ENCODE measurements around the gene HKDC1. TPM values are rescaled to one million over a fixed set of nuclear protein-coding genes. Genes with fewer than 3 reads are reported as not detected.

The HKDC1 gene
- polyA plus RNA-seq, 1 donor = 91.5 TPM

DNA sequence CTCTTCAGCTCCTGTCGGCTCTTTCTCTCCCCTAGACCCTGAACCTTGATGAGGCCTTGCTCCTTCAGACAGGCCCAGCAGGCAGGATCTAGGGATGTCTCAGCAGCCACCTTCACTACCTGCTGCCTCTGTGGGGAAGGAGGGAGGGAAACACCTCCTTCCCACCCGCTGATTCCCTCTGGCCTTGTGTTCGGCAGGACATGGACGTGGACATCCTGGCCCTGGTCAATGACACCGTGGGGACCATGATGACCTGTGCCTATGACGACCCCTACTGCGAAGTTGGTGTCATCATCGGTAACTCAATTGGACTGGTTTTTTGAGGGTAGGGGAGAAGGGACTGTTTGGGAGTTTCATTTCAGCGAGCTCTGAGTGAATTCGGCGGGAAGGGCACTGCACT lies 20.3 kb downstream of the HKDC1 start:
- H3K27ac ChIP-seq (ENCODE audit: low read length) = no peak overlapping the region
- DNase-seq = no peak
- no peaks in the 10 kb centered on the region for H3K4me1 ChIP-seq (ENCODE audit: control insufficient read depth, insufficient read depth, low read length)
- peaks cover 50% of the 10 kb centered on the region for H3K36me3 ChIP-seq (ENCODE audit: control insufficient read depth, insufficient read depth, low read length)
- H3K27me3 ChIP-seq (ENCODE audit: control insufficient read depth, insufficient read depth, low read length) = no peaks in the 10 kb centered on the region
- no CpG with 5 or more reads among the region's 11 CpGs for WGBS (ENCODE audit: insufficient coverage, low lambda C conversion rate)
- H3K4me3 ChIP-seq (ENCODE audit: low read length) = no peak overlapping the region
- no peaks in the 10 kb centered on the region for H3K9me3 ChIP-seq (ENCODE audit: control insufficient read depth, low read depth, low read length)

DNA sequence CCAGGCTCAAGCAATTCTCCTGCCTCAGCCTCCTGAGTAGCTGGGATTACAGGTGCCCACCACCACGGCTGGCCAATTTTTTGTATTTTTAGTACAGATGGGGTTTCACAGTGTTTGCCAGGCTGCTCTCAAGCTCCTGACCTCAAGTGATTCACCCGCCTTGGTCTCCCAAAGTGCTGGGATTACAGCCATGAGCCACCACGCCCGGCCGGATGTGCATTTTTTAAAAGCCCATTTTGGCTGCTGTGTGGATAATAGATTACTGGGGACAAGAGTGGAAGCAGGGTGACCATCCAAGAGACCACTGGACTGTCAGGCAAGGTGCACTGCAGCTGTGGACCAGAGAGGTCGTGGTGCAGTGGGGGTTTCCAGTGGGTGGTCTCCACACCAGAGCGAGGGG lies 21.4 kb downstream of the HKDC1 start:
- Histone ChIP-seq H3K4me1 (ENCODE audit: control insufficient read depth, insufficient read depth, low read length) (no peaks in the 10 kb centered on the region), H3K27me3 (ENCODE audit: control insufficient read depth, insufficient read depth, low read length) (no peaks in the 10 kb centered on the region), H3K9me3 (ENCODE audit: control insufficient read depth, low read depth, low read length) (no peaks in the 10 kb centered on the region), H3K36me3 (ENCODE audit: control insufficient read depth, insufficient read depth, low read length) (peaks cover 61% of the 10 kb centered on the region), H3K27ac (ENCODE audit: low read length) (no peak overlapping the region), H3K4me3 (ENCODE audit: low read length) (no peak overlapping the region)
- WGBS (ENCODE audit: insufficient coverage, low lambda C conversion rate) = no CpG with 5 or more reads among the region's 7 CpGs
- no peak for DNase-seq

DNA sequence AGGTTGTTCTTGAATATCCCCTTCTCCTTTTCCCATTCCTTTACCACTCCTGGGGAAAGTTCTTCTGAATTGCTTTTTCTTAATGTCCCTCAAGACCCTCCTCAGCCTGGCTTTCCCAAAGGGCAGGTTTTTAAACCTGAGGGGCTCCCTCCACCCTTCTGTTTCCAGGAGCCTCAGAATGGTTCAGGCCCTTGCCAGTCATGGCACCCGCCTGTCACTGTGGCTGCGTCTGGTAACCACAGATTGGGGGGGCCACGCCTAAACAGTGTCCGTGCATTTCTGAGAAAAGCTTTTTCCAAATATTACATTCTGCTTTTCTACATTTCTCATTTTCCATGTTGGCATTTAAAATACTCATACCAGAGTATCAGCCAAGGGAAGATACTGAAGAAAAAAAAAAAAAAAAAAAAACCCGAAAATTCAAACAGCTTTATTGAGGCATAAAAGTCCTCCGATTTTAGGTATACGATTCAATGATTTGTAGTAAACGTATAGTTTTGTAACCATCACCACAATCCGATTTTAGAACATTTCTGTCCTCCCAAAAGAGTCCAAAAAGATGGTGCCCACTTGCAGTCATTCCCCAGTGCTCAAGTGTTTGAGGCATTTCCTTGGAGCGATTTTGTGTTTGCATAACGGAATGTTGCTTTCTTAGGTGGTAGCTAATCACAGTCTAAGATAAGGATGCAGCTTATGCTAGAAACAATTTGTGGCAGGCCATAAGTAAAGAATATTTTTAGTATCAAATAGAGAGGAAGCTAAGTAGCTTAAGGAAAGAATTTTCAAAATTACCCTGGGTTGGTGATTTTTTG lies 22.1 kb downstream of the HKDC1 start:
- no peaks in the 10 kb centered on the region for H3K9me3 ChIP-seq (ENCODE audit: control insufficient read depth, low read depth, low read length)
- no peaks in the 10 kb centered on the region for H3K4me1 ChIP-seq (ENCODE audit: control insufficient read depth, insufficient read depth, low read length)
- H3K36me3 ChIP-seq (ENCODE audit: control insufficient read depth, insufficient read depth, low read length) = peaks cover 65% of the 10 kb centered on the region
- no peaks in the 10 kb centered on the region for H3K27me3 ChIP-seq (ENCODE audit: control insufficient read depth, insufficient read depth, low read length)
- no peak overlapping the region for H3K27ac ChIP-seq (ENCODE audit: low read length)
- WGBS (ENCODE audit: insufficient coverage, low lambda C conversion rate) = 46% methylated on average over 2 of the region's 11 CpGs
- H3K4me3 ChIP-seq (ENCODE audit: low read length) = no peak overlapping the region
- DNase-seq = no peak

DNA sequence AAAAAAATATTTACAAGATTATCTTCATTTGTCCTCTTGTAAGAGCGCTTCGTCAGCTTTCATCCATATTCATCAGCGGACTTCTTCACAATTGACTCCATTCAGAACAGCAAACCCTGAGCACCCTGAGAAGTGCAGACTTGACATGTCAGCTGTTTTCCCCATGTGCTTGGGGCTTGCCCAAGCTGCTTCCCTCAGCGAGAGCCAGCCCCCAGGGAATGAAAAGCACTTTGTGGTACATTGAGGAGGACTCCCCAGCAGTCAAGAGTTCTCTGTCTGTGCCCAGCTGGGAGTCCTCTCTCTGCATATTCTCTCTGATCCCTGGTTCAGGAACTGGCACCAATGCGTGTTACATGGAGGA lies 22.7 kb downstream of the HKDC1 start:
- no peak overlapping the region for H3K4me3 ChIP-seq (ENCODE audit: low read length)
- no peaks in the 10 kb centered on the region for H3K4me1 ChIP-seq (ENCODE audit: control insufficient read depth, insufficient read depth, low read length)
- no peaks in the 10 kb centered on the region for H3K9me3 ChIP-seq (ENCODE audit: control insufficient read depth, low read depth, low read length)
- DNase-seq = no peak
- no CpG with 5 or more reads among the region's 5 CpGs for WGBS (ENCODE audit: insufficient coverage, low lambda C conversion rate)
- H3K27me3 ChIP-seq (ENCODE audit: control insufficient read depth, insufficient read depth, low read length) = no peaks in the 10 kb centered on the region
- H3K36me3 ChIP-seq (ENCODE audit: control insufficient read depth, insufficient read depth, low read length) = peaks cover 70% of the 10 kb centered on the region
- no peak overlapping the region for H3K27ac ChIP-seq (ENCODE audit: low read length)

DNA sequence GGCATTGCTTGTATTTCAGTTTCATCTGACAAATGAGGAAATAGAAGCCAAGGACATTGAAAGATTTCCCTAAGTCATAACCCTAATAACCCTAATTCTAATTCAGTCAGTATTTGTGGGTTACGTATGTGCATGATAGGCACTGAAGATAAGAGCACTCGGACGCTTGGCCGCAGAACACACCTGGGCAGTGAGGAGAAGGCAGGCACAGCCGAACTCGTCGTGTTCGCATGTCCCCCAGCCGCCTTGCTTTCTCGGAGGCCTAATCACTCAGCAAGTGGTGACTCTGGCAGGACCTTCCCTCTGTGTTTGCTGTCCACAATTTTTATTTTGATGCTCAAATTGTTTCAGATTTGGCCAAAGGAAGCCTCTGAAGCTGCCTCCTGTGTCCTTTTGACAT lies 23.7 kb downstream of the HKDC1 start:
- peaks cover 3% of the 10 kb centered on the region for H3K9me3 ChIP-seq (ENCODE audit: control insufficient read depth, low read depth, low read length)
- no peak for DNase-seq
- H3K27ac ChIP-seq (ENCODE audit: low read length) = no peak overlapping the region
- H3K27me3 ChIP-seq (ENCODE audit: control insufficient read depth, insufficient read depth, low read length) = no peaks in the 10 kb centered on the region
- H3K4me3 ChIP-seq (ENCODE audit: low read length) = no peak overlapping the region
- H3K4me1 ChIP-seq (ENCODE audit: control insufficient read depth, insufficient read depth, low read length) = no peaks in the 10 kb centered on the region
- no CpG with 5 or more reads among the region's 10 CpGs for WGBS (ENCODE audit: insufficient coverage, low lambda C conversion rate)
- peaks cover 74% of the 10 kb centered on the region for H3K36me3 ChIP-seq (ENCODE audit: control insufficient read depth, insufficient read depth, low read length)

DNA sequence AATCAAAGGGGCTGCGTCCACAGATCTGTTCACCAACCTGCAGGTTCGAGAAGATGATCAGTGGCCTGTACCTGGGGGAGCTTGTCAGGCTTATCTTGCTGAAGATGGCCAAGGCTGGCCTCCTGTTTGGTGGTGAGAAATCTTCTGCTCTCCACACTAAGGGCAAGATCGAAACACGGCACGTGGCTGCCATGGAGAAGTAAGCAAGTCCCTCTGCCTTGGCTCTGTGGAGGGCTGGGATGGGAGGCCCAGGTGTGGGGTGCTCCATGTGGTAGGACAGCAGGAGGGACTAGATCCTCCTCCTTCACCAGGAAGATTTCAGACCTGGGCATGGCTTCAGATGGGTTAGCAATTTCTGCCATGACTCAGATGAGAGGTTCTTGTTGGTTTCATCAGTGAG lies 25.9 kb downstream of the HKDC1 start:
- H3K4me1 ChIP-seq (ENCODE audit: control insufficient read depth, insufficient read depth, low read length) = no peaks in the 10 kb centered on the region
- no peak overlapping the region for H3K27ac ChIP-seq (ENCODE audit: low read length)
- H3K9me3 ChIP-seq (ENCODE audit: control insufficient read depth, low read depth, low read length) = peaks cover 3% of the 10 kb centered on the region
- peaks cover 77% of the 10 kb centered on the region for H3K36me3 ChIP-seq (ENCODE audit: control insufficient read depth, insufficient read depth, low read length)
- H3K27me3 ChIP-seq (ENCODE audit: control insufficient read depth, insufficient read depth, low read length) = no peaks in the 10 kb centered on the region
- no CpG with 5 or more reads among the region's 5 CpGs for WGBS (ENCODE audit: insufficient coverage, low lambda C conversion rate)
- no peak for DNase-seq
- H3K4me3 ChIP-seq (ENCODE audit: low read length) = no peak overlapping the region

DNA sequence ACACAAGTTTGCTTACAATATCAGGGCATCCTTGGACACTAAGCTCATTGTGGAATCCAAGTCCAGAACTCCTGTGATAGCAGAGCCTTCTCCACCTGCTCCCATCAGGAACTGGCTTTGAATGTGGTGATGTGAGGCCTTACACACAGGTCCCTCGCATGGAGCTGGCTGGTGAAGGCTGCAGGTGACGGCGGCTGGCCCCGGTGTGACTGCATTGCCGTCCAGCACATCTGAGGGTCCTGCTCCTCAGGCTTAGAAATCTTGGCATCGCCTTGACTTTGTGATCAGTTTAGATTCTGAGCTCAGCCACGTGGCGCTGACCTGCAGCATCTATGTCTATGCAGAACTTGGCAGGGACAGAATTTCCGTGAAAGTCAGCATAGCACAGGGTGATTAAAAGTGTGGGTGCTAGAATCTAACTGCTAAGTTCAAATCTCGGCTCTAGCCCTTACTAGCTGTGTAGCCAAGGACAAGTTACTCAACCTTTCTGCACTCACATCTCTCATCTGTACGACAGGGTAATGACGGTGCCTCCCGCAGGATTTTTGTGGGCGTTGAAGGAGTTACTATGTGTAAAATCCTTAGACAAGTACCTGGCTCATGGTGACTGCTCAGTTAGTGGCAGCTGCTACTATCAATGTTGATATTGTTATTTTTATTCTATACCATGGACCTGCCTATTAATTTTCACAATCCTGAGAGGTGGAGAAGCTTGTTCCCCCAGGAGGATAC lies 26.6 kb downstream of the HKDC1 start:
- Histone ChIP-seq H3K36me3 (ENCODE audit: control insufficient read depth, insufficient read depth, low read length) (peaks cover 77% of the 10 kb centered on the region), H3K4me1 (ENCODE audit: control insufficient read depth, insufficient read depth, low read length) (no peaks in the 10 kb centered on the region), H3K27ac (ENCODE audit: low read length) (no peak overlapping the region), H3K27me3 (ENCODE audit: control insufficient read depth, insufficient read depth, low read length) (no peaks in the 10 kb centered on the region), H3K4me3 (ENCODE audit: low read length) (no peak overlapping the region), H3K9me3 (ENCODE audit: control insufficient read depth, low read depth, low read length) (peaks cover 3% of the 10 kb centered on the region)
- WGBS (ENCODE audit: insufficient coverage, low lambda C conversion rate) = no CpG with 5 or more reads among the region's 14 CpGs
- no peak for DNase-seq

DNA sequence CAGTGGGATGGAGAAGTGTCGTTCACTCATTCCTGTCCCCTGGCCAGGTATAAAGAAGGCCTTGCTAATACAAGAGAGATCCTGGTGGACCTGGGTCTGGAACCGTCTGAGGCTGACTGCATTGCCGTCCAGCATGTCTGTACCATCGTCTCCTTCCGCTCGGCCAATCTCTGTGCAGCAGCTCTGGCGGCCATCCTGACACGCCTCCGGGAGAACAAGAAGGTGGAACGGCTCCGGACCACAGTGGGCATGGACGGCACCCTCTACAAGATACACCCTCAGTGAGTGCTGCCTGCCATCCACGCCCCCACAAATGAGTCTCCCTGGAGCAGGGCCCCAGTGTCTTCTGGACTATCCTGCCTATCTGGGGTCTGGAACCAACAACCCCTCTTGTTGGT lies 27.2 kb downstream of the HKDC1 start:
- no peak for DNase-seq
- Histone ChIP-seq H3K27ac (ENCODE audit: low read length) (no peak overlapping the region), H3K27me3 (ENCODE audit: control insufficient read depth, insufficient read depth, low read length) (no peaks in the 10 kb centered on the region), H3K36me3 (ENCODE audit: control insufficient read depth, insufficient read depth, low read length) (peaks cover 79% of the 10 kb centered on the region), H3K9me3 (ENCODE audit: control insufficient read depth, low read depth, low read length) (peaks cover 3% of the 10 kb centered on the region), H3K4me1 (ENCODE audit: control insufficient read depth, insufficient read depth, low read length) (no peaks in the 10 kb centered on the region), H3K4me3 (ENCODE audit: low read length) (no peak overlapping the region)
- no CpG with 5 or more reads among the region's 13 CpGs for WGBS (ENCODE audit: insufficient coverage, low lambda C conversion rate)

DNA sequence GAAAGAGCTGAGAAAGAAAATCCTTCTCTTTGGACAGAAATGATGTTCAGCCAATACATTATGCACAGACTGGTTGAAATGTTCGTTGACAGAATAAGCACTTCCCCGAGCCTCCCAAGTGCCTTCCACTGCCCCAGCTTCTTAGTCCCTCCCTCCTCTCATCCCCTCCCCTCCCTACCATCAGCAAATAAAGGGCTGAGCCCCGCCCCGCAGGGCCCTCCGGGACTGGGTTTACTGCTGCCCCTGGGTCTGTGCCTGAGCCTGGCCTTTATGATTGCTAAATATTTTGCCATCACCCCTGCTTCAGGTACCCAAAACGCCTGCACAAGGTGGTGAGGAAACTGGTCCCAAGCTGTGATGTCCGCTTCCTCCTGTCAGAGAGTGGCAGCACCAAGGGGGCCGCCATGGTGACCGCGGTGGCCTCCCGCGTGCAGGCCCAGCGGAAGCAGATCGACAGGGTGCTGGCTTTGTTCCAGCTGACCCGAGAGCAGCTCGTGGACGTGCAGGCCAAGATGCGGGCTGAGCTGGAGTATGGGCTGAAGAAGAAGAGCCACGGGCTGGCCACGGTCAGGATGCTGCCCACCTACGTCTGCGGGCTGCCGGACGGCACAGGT lies 28.1 kb downstream of the HKDC1 start:
- DNase-seq = no peak
- Histone ChIP-seq H3K4me3 (ENCODE audit: low read length) (no peak overlapping the region), H3K36me3 (ENCODE audit: control insufficient read depth, insufficient read depth, low read length) (peaks cover 78% of the 10 kb centered on the region), H3K4me1 (ENCODE audit: control insufficient read depth, insufficient read depth, low read length) (no peaks in the 10 kb centered on the region), H3K27me3 (ENCODE audit: control insufficient read depth, insufficient read depth, low read length) (no peaks in the 10 kb centered on the region), H3K9me3 (ENCODE audit: control insufficient read depth, low read depth, low read length) (peaks cover 3% of the 10 kb centered on the region), H3K27ac (ENCODE audit: low read length) (no peak overlapping the region)
- no CpG with 5 or more reads among the region's 24 CpGs for WGBS (ENCODE audit: insufficient coverage, low lambda C conversion rate)

DNA sequence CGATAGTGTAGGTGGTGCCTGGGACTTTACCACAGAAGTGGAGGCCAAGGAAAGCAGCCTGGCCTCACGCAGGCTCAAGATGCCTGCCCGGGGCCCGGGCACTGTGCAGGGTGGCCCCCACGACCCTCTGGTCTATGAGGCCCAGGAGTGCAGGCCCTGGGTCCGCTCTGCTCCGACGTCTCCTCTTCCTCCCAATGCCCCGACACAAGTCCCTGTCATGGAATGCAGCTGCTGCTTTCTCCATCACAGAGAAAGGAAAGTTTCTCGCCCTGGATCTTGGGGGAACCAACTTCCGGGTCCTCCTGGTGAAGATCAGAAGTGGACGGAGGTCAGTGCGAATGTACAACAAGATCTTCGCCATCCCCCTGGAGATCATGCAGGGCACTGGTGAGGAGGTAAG lies 29.9 kb downstream of the HKDC1 start:
- H3K4me3 ChIP-seq (ENCODE audit: low read length) = no peak overlapping the region
- no peak for DNase-seq
- no peaks in the 10 kb centered on the region for H3K4me1 ChIP-seq (ENCODE audit: control insufficient read depth, insufficient read depth, low read length)
- H3K27me3 ChIP-seq (ENCODE audit: control insufficient read depth, insufficient read depth, low read length) = no peaks in the 10 kb centered on the region
- peaks cover 74% of the 10 kb centered on the region for H3K36me3 ChIP-seq (ENCODE audit: control insufficient read depth, insufficient read depth, low read length)
- WGBS (ENCODE audit: insufficient coverage, low lambda C conversion rate) = no CpG with 5 or more reads among the region's 14 CpGs
- no peak overlapping the region for H3K27ac ChIP-seq (ENCODE audit: low read length)
- H3K9me3 ChIP-seq (ENCODE audit: control insufficient read depth, low read depth, low read length) = peaks cover 3% of the 10 kb centered on the region
